ENCODE data around the gene SBF2.
"Not testable (repeated sequence)": the region's sequence is repeated elsewhere in the genome, so short reads cannot be mapped to it uniquely, and the experiment has no call there.

The SBF2 gene

GRCh38 chr11:10243896-10244575 is 50.0 kb downstream of the SBF2 start:
- DNase-seq (ENCODE audit: low spot score) (no peak), ATAC-seq (ENCODE audit: low read depth) (no peak)
- no peaks in the 10 kb centered on the region for H3K9me3 ChIP-seq (ENCODE audit: severe bottlenecking)
- no peak for TF ChIP-seq CTCF (IDR thresholded peaks at IDR 0.05; ENCODE audit: poor library complexity, severe bottlenecking)
- H3K27me3 ChIP-seq (ENCODE audit: insufficient read depth, poor library complexity, severe bottlenecking): no peaks in the 10 kb centered on the region
- H3K36me3 ChIP-seq (ENCODE audit: low read depth): no peaks in the 10 kb centered on the region
- H3K4me1 ChIP-seq (ENCODE audit: insufficient read depth, poor library complexity, severe bottlenecking): peaks cover 19% of the 10 kb centered on the region
- H3K27ac ChIP-seq (ENCODE audit: poor library complexity, severe bottlenecking): no peak overlapping the region
- no peak overlapping the region for H3K4me3 ChIP-seq (ENCODE audit: severe bottlenecking)

- Histone ChIP-seq H3K36me3 (ENCODE audit: low read depth) (no peaks in the 10 kb centered on the region), H3K9me3 (ENCODE audit: severe bottlenecking) (no peaks in the 10 kb centered on the region), H3K27me3 (ENCODE audit: insufficient read depth, poor library complexity, severe bottlenecking) (no peaks in the 10 kb centered on the region), H3K4me1 (ENCODE audit: insufficient read depth, poor library complexity, severe bottlenecking) (peaks cover 13% of the 10 kb centered on the region), H3K4me3 (ENCODE audit: severe bottlenecking) (no peak overlapping the region), H3K27ac (ENCODE audit: poor library complexity, severe bottlenecking) (no peak overlapping the region)
- ATAC-seq (ENCODE audit: low read depth): no peak
- TF ChIP-seq CTCF (IDR thresholded peaks at IDR 0.05; ENCODE audit: poor library complexity, severe bottlenecking): no peak
- DNase-seq (ENCODE audit: low spot score): no peak
Observed at GRCh38 chr11:10236840-10237239, 57.2 kb downstream of the SBF2 start.

GRCh38 chr11:10233581-10233980 is 60.4 kb downstream of the SBF2 start:
- TF ChIP-seq CTCF (IDR thresholded peaks at IDR 0.05; ENCODE audit: poor library complexity, severe bottlenecking): no peak
- Histone ChIP-seq H3K27ac (ENCODE audit: poor library complexity, severe bottlenecking) (peak overlapping the region; percentile 33), H3K4me1 (ENCODE audit: insufficient read depth, poor library complexity, severe bottlenecking) (peaks cover 6% of the 10 kb centered on the region), H3K27me3 (ENCODE audit: insufficient read depth, poor library complexity, severe bottlenecking) (no peaks in the 10 kb centered on the region), H3K36me3 (ENCODE audit: low read depth) (no peaks in the 10 kb centered on the region), H3K4me3 (ENCODE audit: severe bottlenecking) (no peak overlapping the region), H3K9me3 (ENCODE audit: severe bottlenecking) (no peaks in the 10 kb centered on the region)
- ATAC-seq (ENCODE audit: low read depth) (peak; percentile 94), DNase-seq (ENCODE audit: low spot score) (no peak)

- ATAC-seq (ENCODE audit: low read depth) (no peak), DNase-seq (ENCODE audit: low spot score) (no peak)
- H3K4me3 ChIP-seq (ENCODE audit: severe bottlenecking): no peak overlapping the region
- H3K9me3 ChIP-seq (ENCODE audit: severe bottlenecking): no peaks in the 10 kb centered on the region
- H3K4me1 ChIP-seq (ENCODE audit: insufficient read depth, poor library complexity, severe bottlenecking): peaks cover 6% of the 10 kb centered on the region
- H3K27ac ChIP-seq (ENCODE audit: poor library complexity, severe bottlenecking): no peak overlapping the region
- H3K36me3 ChIP-seq (ENCODE audit: low read depth): no peaks in the 10 kb centered on the region
- TF ChIP-seq CTCF (IDR thresholded peaks at IDR 0.05; ENCODE audit: poor library complexity, severe bottlenecking): no peak
- H3K27me3 ChIP-seq (ENCODE audit: insufficient read depth, poor library complexity, severe bottlenecking): no peaks in the 10 kb centered on the region
Observed at GRCh38 chr11:10232756-10233155, 61.3 kb downstream of the SBF2 start.

GRCh38 chr11:10231803-10232202 is 62.2 kb downstream of the SBF2 start:
- not testable (repeated sequence) for H3K36me3 ChIP-seq (ENCODE audit: low read depth); DNase-seq (ENCODE audit: low spot score); ATAC-seq (ENCODE audit: low read depth); H3K27ac ChIP-seq (ENCODE audit: poor library complexity, severe bottlenecking); H3K9me3 ChIP-seq (ENCODE audit: severe bottlenecking); H3K27me3 ChIP-seq (ENCODE audit: insufficient read depth, poor library complexity, severe bottlenecking); H3K4me3 ChIP-seq (ENCODE audit: severe bottlenecking); H3K4me1 ChIP-seq (ENCODE audit: insufficient read depth, poor library complexity, severe bottlenecking)
